GM18951 (cell line): ENCODE measurements around the gene PLCG2.

ENCODE experiments used
- POLR2A ChIP-seq: IDR thresholded peaks from 4 replicates; pipeline ENCODE4 v1.6.1; 2011; ENCODE audit warnings: mild to moderate bottlenecking; ENCODE audit not compliant: insufficient read length, insufficient read depth; ENCODE audit errors: extremely low read depth
- in situ Hi-C: fragments of 300-500 bp; cut with MboI; formaldehyde crosslinking; loops from one replicate; pipeline ENCODE4 v1.12.0; 2022; ENCODE audit warnings: low sequenced_read_pairs, mixed read lengths, inconsistent platforms; ENCODE audit not compliant: unreplicated experiment

The PLCG2 gene

DNA sequence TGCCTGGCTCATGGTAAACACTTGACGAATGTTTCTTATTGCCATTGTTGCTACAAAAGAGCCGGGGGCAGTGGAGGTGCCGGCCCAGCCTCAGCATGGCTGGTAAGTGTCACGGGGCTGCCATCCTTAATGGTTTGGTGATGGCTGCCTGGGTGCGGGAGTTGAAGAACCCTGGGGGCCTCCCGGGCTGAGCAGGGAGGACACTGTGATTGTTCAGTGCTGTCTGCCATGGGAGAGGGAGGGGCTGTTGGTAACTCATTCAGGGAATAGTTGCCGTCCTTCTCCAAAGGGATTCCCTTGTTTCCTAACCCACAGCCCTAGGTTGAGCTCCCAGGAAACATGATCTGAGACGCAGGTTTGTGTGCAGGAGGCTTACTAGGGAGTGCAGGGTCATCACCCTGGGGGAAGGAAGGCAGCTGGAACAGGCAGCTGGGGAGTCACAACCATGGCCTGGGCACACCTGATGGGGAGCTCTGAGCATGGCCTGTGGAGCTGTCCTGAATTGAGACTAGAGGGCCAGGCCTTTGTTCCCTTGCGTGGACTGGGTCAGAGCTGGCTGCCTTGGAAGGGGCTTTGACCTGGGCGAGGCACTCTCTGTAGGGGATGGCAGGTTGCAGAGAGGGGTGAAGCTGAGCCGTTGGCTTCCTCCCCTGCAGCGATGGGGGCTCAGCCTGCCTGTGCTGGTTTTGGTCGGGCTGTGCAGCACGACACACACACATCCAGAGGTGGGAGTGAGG lies 85.7 kb downstream of the PLCG2 start:
- TF ChIP-seq POLR2A, result no peak
- in situ Hi-C loops, result no loop called here

DNA sequence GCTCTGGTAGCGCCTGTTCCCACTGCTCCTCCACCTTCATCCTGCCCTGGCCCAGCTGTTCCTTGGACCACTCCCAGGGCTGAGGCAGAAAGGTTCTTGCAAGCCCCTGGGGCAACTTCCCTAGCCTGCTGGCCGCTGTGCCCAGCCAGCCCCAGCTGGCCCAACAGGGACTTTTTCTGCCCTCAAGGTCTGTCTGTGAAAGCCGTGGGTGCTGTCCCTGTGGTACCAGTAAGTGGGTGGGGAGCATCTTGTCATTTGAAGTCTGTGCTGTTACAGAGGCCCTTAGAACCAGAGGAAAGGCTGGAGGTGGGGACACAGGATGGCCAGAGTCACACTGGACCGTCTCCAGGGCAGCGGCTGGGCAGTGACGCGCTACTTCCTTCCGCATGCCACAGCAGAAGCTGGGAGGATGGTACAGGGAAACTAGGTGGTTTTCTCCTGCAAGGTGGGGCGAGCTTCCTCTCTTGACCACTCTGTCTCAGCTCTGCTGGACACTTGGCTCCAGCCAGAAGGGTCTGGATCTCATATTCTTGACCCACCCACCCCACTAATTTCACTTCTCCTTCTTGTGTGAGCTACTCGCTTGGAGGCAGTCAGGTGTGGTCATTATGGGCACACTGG lies 87.8 kb downstream of the PLCG2 start:
- in situ Hi-C loops, result no loop called here
- no peak for TF ChIP-seq POLR2A

- in situ Hi-C loops, result no loop called here
Observed at GRCh38 chr16:81868057-81868748, 89.1 kb downstream of the PLCG2 start.

GRCh38 chr16:81869326-81869725 lies 90.2 kb downstream of the PLCG2 start:
- in situ Hi-C loops, result no loop called here

More at GRCh38 chr16:81868057-81868748, 89.1 kb downstream of the PLCG2 start:
- no peak for TF ChIP-seq POLR2A

GRCh38 chr16:81873206-81873605 lies 94.1 kb downstream of the PLCG2 start:
- no peak for TF ChIP-seq POLR2A
- in situ Hi-C loops, result loop anchor here (10.0 kb wide), 1 partner anchor 128 kb away; no protein-coding TSS in a partner anchor

More at GRCh38 chr16:81869326-81869725, 90.2 kb downstream of the PLCG2 start:
- TF ChIP-seq POLR2A, result no peak

- in situ Hi-C loops, result loop anchor here (10.0 kb wide), 1 partner anchor 129 kb away; no protein-coding TSS in a partner anchor
- no peak for TF ChIP-seq POLR2A
Observed at GRCh38 chr16:81873843-81874752, 95.0 kb downstream of the PLCG2 start.

GRCh38 chr16:81875461-81875860 lies 96.4 kb downstream of the PLCG2 start:
- no peak for TF ChIP-seq POLR2A
- in situ Hi-C loops, result loop anchor here (10.0 kb wide), 1 partner anchor 131 kb away; no protein-coding TSS in a partner anchor

- TF ChIP-seq POLR2A, result no peak
- in situ Hi-C loops, result loop anchor here (10.0 kb wide), 1 partner anchor 132 kb away; no protein-coding TSS in a partner anchor
Observed at GRCh38 chr16:81876273-81876900, 97.3 kb downstream of the PLCG2 start.

DNA sequence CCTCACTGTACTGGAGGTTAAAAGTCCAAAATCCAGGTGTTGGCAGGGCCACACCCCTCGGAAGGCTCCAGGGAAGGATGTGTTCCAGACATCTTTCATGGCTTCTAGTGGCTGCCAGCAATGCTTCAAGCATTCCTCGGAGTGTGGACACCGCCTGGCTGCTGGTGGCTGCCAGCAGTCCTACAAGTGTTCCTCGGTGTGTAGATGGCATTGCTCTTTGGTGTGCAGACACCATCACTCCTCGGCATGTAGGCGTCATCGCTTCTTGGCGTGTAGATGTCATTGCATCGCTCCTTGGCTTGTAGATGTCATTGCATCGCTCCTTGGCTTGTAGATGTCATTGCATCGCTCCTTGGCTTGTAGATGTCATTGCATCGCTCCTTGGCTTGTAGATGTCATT lies 98.4 kb downstream of the PLCG2 start:
- in situ Hi-C loops, result loop anchor here (10.0 kb wide), 1 partner anchor 133 kb away; no protein-coding TSS in a partner anchor

GRCh38 chr16:81878529-81878928 lies 99.4 kb downstream of the PLCG2 start:
- in situ Hi-C loops, result loop anchor here (10.0 kb wide), 1 partner anchor 134 kb away; no protein-coding TSS in a partner anchor
- no peak for TF ChIP-seq POLR2A

GRCh38 chr16:81879625-81880024 lies 100.5 kb downstream of the PLCG2 start:
- TF ChIP-seq POLR2A, result no peak
- in situ Hi-C loops, result loop anchor here (10.0 kb wide), 1 partner anchor 135 kb away; no protein-coding TSS in a partner anchor

- in situ Hi-C loops, result no loop called here
- no peak for TF ChIP-seq POLR2A
Observed at GRCh38 chr16:81880816-81881215, 101.7 kb downstream of the PLCG2 start.
